Skeletal muscle tissue (tissue), 4 donors: ENCODE measurements around the gene NHLRC2. TPM values are rescaled to one million over a fixed set of nuclear protein-coding genes. Genes with fewer than 3 reads are reported as not detected.

Experiments used
- H3K27ac ChIP-seq: one replicate; pipeline ENCODE4 v1.7.0; 2013; ENCODE audit warnings: mild to moderate bottlenecking, low read depth, low read length, inconsistent platforms
- H3K27me3 ChIP-seq, 3 donors: one replicate each; pipeline ENCODE4 v1.7.0; 2013; ENCODE audit warnings: low read length in 3 of 3; ENCODE audit not compliant: control insufficient read depth in 3 of 3, insufficient read depth in 3 of 3
- H3K36me3 ChIP-seq, 3 donors: one replicate each; pipeline ENCODE4 v1.7.0; 2013; ENCODE audit warnings: low read length in 3 of 3; ENCODE audit not compliant: control insufficient read depth in 3 of 3, insufficient read depth in 3 of 3
- H3K4me1 ChIP-seq, 3 donors: one replicate each; pipeline ENCODE4 v1.7.0; 2013; ENCODE audit warnings: low read length in 3 of 3, mild to moderate bottlenecking in 3 of 3; ENCODE audit not compliant: control insufficient read depth in 3 of 3, insufficient read depth in 3 of 3
- H3K4me3 ChIP-seq, 3 donors: one replicate each; pipeline ENCODE4 v1.7.0; 2013; ENCODE audit warnings: low read length in 3 of 3
- H3K9ac ChIP-seq, 3 donors: one replicate each; pipeline ENCODE4 v1.7.0; 2013; ENCODE audit warnings: low read length in 3 of 3, mild to moderate bottlenecking in 3 of 3, moderate library complexity in 2 of 3, low read depth in 1 of 3
- H3K9me3 ChIP-seq, 3 donors: one replicate each; pipeline ENCODE4 v1.7.0; 2013; ENCODE audit warnings: low read length in 3 of 3; ENCODE audit not compliant: control insufficient read depth in 3 of 3
- total RNA-seq: library from RNA; depleted of rRNA; stranded (reverse); fragments of >200 nt; gene quantifications from one replicate; pipeline ENCODE4 v1.2.3, GENCODE V29; 2014
- donor health status: Osteomylitis.

NHLRC2 gene
- total RNA-seq, 1 donor from 2014 or later, result 15.1 TPM

GRCh38 chr10:113897693-113898618, 43.5 kb downstream of the NHLRC2 start:
- H3K27me3 ChIP-seq, result no peaks in the 10 kb centered on the region
- no peak overlapping the region for H3K4me3 ChIP-seq
- H3K27ac ChIP-seq, result no peak overlapping the region
- peaks cover 6 to 19% (median 8%) of the 10 kb centered on the region in 3 donors for H3K36me3 ChIP-seq
- H3K9me3 ChIP-seq, result no peaks in the 10 kb centered on the region
- H3K9ac ChIP-seq, result no peak overlapping the region
- H3K4me1 ChIP-seq, result no peaks in the 10 kb centered on the region

DNA sequence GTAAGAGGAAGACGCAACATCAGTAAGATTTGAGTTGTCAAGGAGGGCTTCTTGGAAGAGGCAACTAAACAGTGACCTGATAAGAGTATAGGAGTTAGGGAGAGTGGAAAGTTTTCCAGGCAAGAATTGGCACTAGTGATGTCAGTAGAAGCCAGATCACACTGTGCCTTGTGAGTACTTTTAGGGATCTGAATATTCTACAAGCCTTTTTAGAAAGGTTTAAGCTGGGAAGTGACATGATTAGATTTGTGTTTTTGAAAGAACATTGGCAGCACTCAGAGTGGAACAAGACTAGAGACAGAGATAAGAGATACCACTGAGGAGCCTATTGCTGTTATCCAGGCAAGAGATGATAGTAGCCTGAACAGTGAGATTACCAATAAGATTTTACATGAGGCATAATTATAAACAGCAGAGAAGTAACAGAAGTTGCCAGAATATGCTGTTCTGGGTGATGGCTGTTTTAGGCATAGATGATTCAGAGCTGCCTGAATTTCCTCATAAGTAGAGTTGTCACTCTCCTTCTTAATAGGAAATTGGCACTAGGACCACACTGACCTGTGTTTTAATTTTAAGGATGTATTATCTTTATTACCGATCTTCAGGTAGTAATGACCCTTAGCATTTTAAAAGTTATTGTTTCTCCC, 45.6 kb downstream of the NHLRC2 start:
- Histone ChIP-seq H3K4me1 (no peaks in the 10 kb centered on the region), H3K36me3 (peaks cover 12 to 30% (median 21%) of the 10 kb centered on the region in 3 donors), H3K27me3 (no peaks in the 10 kb centered on the region), H3K27ac (no peak overlapping the region), H3K4me3 (no peak overlapping the region), H3K9me3 (no peaks in the 10 kb centered on the region), H3K9ac (no peak overlapping the region)

DNA sequence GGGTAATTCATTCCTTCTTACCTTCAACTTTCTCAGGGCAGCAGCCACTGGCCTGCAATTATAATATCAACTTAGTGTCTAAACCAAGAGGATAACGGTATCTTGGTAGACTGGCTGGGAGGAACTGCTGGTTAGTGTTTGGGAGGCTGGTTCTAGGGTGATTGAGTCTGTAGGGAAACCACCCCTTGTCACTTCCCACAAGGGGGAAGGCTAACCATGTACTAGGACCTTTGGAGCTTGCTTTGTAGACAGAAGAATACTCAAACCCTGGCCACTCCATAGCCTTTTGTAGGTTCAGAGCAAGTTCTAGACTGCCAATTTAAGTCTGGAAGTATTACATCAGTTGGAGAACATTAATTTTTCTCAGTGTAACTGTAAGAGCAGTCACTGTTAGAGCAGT, 51.3 kb downstream of the NHLRC2 start:
- Histone ChIP-seq H3K9ac (no peak overlapping the region), H3K36me3 (peaks cover 24 to 49% (median 43%) of the 10 kb centered on the region in 3 donors), H3K9me3 (no peaks in the 10 kb centered on the region), H3K4me1 (no peaks in the 10 kb centered on the region), H3K4me3 (no peak overlapping the region), H3K27ac (no peak overlapping the region), H3K27me3 (no peaks in the 10 kb centered on the region)

- Histone ChIP-seq H3K4me1 (no peaks in the 10 kb centered on the region), H3K9ac (no peak overlapping the region), H3K9me3 (no peaks in the 10 kb centered on the region), H3K4me3 (no peak overlapping the region), H3K27ac (no peak overlapping the region), H3K27me3 (no peaks in the 10 kb centered on the region), H3K36me3 (peaks cover 20 to 42% (median 36%) of the 10 kb centered on the region in 3 donors)
Measured at GRCh38 chr10:113907166-113907565, 52.7 kb downstream of the NHLRC2 start.

GRCh38 chr10:113908236-113908635, 53.8 kb downstream of the NHLRC2 start:
- H3K9me3 ChIP-seq, result no peaks in the 10 kb centered on the region
- no peak overlapping the region for H3K9ac ChIP-seq
- no peaks in the 10 kb centered on the region for H3K27me3 ChIP-seq
- H3K36me3 ChIP-seq, result peaks cover 18 to 36% (median 32%) of the 10 kb centered on the region in 3 donors
- H3K27ac ChIP-seq, result no peak overlapping the region
- no peaks in the 10 kb centered on the region for H3K4me1 ChIP-seq
- no peak overlapping the region for H3K4me3 ChIP-seq

DNA sequence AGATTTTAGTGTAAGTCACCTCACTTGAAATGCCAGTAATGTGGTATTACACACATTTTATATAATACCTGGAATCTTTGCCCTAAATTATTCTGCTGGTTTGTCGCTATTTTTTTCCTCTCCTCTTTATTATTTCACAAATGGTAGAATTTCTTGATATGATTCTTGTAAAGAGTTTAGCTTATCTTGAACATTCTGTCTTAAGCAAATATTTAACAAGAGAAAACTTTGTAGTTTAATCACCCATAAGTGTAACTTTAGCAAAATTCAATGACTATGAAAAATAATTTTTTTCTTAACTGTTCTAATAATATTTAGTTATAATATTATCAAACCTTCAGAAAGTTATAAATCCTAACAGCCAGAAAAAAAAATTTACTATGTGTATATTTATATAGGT, 56.7 kb downstream of the NHLRC2 start:
- Histone ChIP-seq H3K9ac (no peak overlapping the region), H3K4me3 (no peak overlapping the region), H3K4me1 (no peaks in the 10 kb centered on the region), H3K36me3 (peaks cover 5 to 17% (median 12%) of the 10 kb centered on the region in 3 donors), H3K27ac (no peak overlapping the region), H3K9me3 (no peaks in the 10 kb centered on the region), H3K27me3 (no peaks in the 10 kb centered on the region)

DNA sequence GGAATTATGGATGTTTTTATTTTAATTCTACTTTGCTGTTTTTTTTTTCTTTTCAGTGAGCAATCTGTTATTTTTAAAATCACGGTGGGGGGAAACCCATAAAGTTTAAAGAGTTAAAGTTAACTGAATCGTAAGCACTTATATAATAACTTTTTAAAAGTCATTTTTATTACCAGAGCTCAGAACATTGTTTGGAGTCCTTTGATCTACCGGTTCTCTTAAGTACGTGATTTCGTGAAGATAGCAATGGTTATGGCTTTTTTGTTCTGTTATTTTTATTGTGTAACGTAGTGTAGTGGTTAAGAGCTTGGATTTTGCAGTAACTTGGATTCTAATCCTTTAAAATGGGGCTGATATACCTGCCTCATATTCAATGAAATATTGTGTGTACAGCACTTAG, 57.4 kb downstream of the NHLRC2 start:
- Histone ChIP-seq H3K4me1 (no peaks in the 10 kb centered on the region), H3K27ac (no peak overlapping the region), H3K9ac (no peak overlapping the region), H3K4me3 (no peak overlapping the region), H3K27me3 (no peaks in the 10 kb centered on the region), H3K36me3 (peaks cover 5 to 16% (median 12%) of the 10 kb centered on the region in 3 donors), H3K9me3 (no peaks in the 10 kb centered on the region)

DNA sequence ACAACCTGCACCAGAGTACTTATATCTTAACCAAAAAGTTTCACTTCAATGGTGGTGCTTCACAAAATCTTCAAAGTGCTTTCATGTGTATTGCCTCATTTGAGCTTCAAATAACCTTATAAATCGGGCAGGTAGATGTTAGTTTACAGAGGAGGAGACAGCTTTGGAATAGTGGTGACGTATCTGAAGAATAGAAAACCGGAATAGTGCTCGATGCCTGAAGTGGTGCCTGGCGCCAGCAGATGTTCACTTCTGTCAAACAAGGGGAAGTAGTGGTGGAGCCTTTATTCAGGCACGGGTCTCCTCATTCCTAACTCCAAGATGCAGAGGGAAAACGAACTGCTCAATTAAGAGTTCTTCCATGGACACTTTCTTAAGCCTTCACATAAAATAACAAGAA, 58.1 kb downstream of the NHLRC2 start:
- Histone ChIP-seq H3K4me3 (no peak overlapping the region), H3K9me3 (no peaks in the 10 kb centered on the region), H3K27ac (no peak overlapping the region), H3K9ac (no peak overlapping the region), H3K36me3 (peaks cover 5 to 12% (median 9%) of the 10 kb centered on the region in 3 donors), H3K27me3 (no peaks in the 10 kb centered on the region), H3K4me1 (no peaks in the 10 kb centered on the region)

- Histone ChIP-seq H3K27ac (no peak overlapping the region), H3K36me3 (peaks cover 0 to 2% (median 0%) of the 10 kb centered on the region in 3 donors), H3K27me3 (no peaks in the 10 kb centered on the region)
Measured at GRCh38 chr10:113914956-113915355, 60.5 kb downstream of the NHLRC2 start.

DNA sequence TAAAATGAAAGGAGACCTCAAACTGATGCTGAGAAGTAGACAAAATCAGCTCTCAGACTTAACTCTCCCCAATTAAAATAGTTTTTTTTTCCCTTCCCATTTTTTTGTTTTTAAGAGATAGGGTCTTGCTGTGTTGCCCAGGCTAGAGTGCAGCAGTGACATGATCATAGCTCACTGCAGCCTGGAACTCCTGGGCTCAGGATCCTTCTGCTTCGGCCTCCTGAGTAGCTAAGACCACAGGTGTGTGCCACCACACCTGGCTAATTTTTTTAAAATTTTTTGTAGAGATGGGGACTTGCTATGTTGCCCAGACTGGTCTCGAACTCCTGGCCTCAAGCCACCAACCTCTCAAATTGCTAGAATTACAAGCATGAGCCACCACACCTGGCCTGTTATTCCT, 61.1 kb downstream of the NHLRC2 start:
- no peaks in the 10 kb centered on the region for H3K27me3 ChIP-seq
- H3K36me3 ChIP-seq, result peaks cover 0 to 2% (median 0%) of the 10 kb centered on the region in 3 donors
- H3K9ac ChIP-seq, result no peak overlapping the region
- H3K9me3 ChIP-seq, result no peaks in the 10 kb centered on the region
- no peaks in the 10 kb centered on the region for H3K4me1 ChIP-seq
- H3K4me3 ChIP-seq, result no peak overlapping the region
- H3K27ac ChIP-seq, result no peak overlapping the region

More at GRCh38 chr10:113914956-113915355, 60.5 kb downstream of the NHLRC2 start:
- no peaks in the 10 kb centered on the region for H3K4me1 ChIP-seq
- H3K9me3 ChIP-seq, result no peaks in the 10 kb centered on the region
- no peak overlapping the region for H3K9ac ChIP-seq
- no peak overlapping the region for H3K4me3 ChIP-seq
